ENCODE measurements around the gene EMC8. TPM values are rescaled to one million over a fixed set of nuclear protein-coding genes. Genes with fewer than 3 reads are reported as not detected.

The EMC8 gene
- total RNA-seq, 2 donors from 2014 or later = 60.1 to 67.6 TPM

DNA sequence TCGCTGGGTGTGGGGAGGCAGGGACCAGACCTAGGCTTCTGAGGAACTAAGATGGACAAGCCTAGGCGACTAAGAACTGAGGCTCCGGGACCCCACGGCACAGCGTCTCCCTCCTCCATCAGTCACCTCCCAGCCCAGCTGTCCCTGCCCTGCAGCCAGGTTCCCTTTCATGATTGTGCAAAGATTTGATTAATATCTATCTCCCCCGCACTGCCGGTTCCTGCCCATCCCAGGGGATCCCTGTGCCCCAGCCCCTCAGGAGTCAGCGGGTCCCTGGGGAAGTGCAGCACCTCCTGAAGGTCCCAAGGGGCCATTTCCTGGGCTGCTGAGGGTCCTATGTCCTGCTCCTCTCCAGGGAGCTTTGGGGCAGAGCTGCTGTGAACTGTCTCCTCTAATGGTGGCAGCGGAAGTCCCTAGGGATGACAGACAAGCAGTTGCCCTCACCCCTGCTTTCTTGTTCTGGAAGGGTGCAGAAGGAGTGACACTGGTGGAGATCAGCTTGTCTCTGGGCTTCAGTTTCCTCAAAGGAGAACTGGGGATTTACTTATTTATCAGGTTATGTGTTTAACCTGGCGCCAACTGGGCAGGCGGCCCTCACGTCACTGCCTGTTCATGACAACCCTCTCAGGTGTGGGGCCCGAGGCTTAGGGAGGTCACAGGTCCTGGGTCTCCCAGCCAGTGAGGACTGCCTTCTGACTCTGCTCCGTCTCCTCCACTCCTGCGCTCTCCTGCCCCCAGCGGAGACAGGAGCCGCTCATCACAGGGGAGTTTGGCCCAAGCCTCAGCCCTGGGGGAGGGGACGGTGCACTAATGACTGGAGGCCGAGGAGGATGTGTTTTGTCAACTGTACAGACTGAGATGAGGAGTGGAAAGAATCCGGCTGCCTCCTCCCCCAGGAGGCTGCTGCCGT lies 46.6 kb downstream of the EMC8 start:
- 59 to 62% methylated on average over 18 to 21 of the region's 21 CpGs for WGBS, 2 experiments (ENCODE audit: insufficient coverage in 1 of 2, insufficient read length in 1 of 2)
- TF ChIP-seq, protein P1, sequence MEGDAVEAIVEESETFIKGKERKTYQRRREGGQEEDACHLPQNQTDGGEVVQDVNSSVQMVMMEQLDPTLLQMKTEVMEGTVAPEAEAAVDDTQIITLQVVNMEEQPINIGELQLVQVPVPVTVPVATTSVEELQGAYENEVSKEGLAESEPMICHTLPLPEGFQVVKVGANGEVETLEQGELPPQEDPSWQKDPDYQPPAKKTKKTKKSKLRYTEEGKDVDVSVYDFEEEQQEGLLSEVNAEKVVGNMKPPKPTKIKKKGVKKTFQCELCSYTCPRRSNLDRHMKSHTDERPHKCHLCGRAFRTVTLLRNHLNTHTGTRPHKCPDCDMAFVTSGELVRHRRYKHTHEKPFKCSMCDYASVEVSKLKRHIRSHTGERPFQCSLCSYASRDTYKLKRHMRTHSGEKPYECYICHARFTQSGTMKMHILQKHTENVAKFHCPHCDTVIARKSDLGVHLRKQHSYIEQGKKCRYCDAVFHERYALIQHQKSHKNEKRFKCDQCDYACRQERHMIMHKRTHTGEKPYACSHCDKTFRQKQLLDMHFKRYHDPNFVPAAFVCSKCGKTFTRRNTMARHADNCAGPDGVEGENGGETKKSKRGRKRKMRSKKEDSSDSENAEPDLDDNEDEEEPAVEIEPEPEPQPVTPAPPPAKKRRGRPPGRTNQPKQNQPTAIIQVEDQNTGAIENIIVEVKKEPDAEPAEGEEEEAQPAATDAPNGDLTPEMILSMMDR (conservative IDR thresholded peaks at IDR 0.05) = peak; percentile 58

DNA sequence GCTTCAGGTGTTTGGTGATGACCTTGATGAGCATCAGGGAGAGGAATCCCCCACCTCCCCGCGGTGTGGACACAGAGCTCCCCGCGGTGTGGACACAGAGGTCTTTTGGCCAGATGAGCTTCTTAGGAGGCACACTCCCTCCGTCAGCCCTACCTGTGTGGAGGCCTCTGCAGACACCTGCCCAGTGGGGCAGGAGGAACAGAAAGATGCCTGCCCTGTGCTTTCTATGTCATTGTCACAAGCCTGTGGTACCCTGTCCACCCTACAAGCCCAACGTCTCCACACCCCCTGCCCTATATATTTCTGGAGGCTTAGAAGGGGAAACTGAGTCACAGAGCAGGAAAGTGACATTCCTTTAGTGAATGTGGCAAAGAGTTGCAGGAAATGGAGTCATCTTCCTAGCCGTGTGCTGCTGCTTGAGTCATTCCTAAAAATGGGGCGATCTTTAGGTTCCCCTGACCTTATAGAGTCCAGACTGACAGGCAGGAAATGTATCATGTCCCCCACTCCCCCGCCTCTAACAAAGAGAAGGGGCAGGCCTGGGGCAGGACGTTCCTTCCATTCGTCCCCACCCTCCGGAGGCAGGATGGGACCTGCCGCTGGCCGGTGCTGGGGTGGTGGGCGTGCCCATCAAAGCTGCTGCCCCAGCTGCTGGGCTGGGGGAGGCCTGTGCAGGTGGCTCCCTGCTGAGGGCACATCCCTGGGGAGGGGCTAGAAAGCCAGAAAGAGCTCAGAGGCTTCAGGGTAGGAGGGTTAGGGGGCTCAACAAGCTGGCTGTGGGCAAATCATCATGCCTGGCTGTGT lies 47.4 kb downstream of the EMC8 start:
- H3K4me3 Mint-ChIP-seq = peak overlapping the region; percentile 42
- DNase-seq = peak; percentile 83
- Histone ChIP-seq H3K9me3 (ENCODE audit: control insufficient read depth, low read length) (no peaks in the 10 kb centered on the region), H3K27me3 (ENCODE audit: control insufficient read depth, insufficient read depth, low read length, poor library complexity, severe bottlenecking) (peaks cover 25% of the 10 kb centered on the region), H3K4me3 (ENCODE audit: low read length) (no peak overlapping the region), H3K27ac (ENCODE audit: low read depth, low read length) (no peak overlapping the region), H3K36me3 (ENCODE audit: control insufficient read depth, insufficient read depth, low read length) (no peaks in the 10 kb centered on the region), H3K9ac (ENCODE audit: extremely low read depth, low read length, poor library complexity, severe bottlenecking) (no peak overlapping the region), H3K4me1 (ENCODE audit: control insufficient read depth, insufficient read depth, low read length) (peaks cover 5% of the 10 kb centered on the region)
- no peaks in the 10 kb centered on the region for H3K9me3 Mint-ChIP-seq
- TF ChIP-seq, protein P1 (conservative IDR thresholded peaks at IDR 0.05) = no peak
- peaks cover 13% of the 10 kb centered on the region for H3K4me1 Mint-ChIP-seq
- H3K36me3 Mint-ChIP-seq (ENCODE audit: low read depth) = no peaks in the 10 kb centered on the region
- no peak overlapping the region for H3K27ac Mint-ChIP-seq
- H3K27me3 Mint-ChIP-seq (ENCODE audit: insufficient read depth) = peaks cover 25% of the 10 kb centered on the region
- 43 to 47% methylated on average over 7 to 15 of the region's 15 CpGs for WGBS, 2 experiments (ENCODE audit: insufficient coverage in 1 of 2, insufficient read length in 1 of 2)

More for the DNA sequence above, 46.6 kb downstream of the EMC8 start:
- Mint-ChIP-seq H3K27ac (no peak overlapping the region), H3K4me3 (no peak overlapping the region), H3K27me3 (ENCODE audit: insufficient read depth) (peaks cover 25% of the 10 kb centered on the region), H3K4me1 (peaks cover 12% of the 10 kb centered on the region), H3K9me3 (no peaks in the 10 kb centered on the region), H3K36me3 (ENCODE audit: low read depth) (no peaks in the 10 kb centered on the region)
- Histone ChIP-seq H3K9me3 (ENCODE audit: control insufficient read depth, low read length) (no peaks in the 10 kb centered on the region), H3K36me3 (ENCODE audit: control insufficient read depth, insufficient read depth, low read length) (no peaks in the 10 kb centered on the region), H3K9ac (ENCODE audit: extremely low read depth, low read length, poor library complexity, severe bottlenecking) (no peak overlapping the region), H3K4me1 (ENCODE audit: control insufficient read depth, insufficient read depth, low read length) (peaks cover 5% of the 10 kb centered on the region), H3K4me3 (ENCODE audit: low read length) (no peak overlapping the region), H3K27me3 (ENCODE audit: control insufficient read depth, insufficient read depth, low read length, poor library complexity, severe bottlenecking) (peaks cover 25% of the 10 kb centered on the region), H3K27ac (ENCODE audit: low read depth, low read length) (no peak overlapping the region)
- peak; percentile 88 for DNase-seq

DNA sequence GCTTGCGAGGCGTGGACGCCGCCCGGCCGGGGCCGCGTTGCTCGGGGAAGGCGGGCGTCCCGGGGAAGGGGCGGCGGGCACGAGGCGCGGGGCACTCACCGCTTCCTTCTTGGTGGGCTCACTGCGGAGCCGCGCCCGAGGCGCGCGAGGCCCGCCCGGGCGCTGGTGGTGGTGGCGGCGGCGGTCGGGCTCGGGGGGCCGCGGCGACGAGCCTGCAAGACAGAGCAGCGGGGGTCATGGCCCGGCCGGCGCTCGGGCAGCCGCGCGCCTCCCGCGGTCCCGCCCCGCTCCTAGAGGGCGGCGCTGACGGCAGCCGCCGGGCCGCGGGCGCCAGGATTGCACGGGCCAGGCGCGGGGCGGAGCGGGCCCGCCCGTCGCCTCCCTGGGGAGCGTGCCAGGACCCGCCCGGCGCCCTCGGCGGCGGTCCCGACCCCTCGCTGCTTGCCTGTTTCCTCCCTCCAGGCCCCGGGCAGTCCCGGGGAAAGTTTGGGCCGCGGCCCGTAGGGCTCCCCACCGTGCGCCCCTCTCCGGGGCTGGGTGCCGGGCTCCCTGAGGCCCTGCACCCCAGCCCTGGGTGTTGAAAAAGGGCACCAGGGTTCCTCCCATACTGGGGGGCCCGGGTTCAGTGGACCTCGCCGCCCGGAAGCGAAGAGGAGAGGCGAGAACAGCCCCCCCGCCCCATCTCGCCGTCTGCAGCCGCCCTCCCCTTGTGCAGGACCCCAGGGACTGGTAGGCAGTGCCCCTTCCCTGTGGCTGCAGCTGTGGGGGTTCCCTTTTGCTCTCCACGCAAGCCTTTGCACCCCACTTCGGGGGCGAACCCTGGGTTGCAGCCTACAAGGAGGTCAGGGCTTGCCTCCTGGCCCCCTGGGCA lies 48.3 kb downstream of the EMC8 start, which contains the start of gene C16orf74:
Gene C16orf74 (minus strand): TSS at position 270 of the 871 bp plus-strand sequence. CDS start 15,879 bp downstream, outside the sequence.
- Mint-ChIP-seq H3K4me3 (peak within 1 kb of the TSS; percentile 70), H3K27me3 (ENCODE audit: insufficient read depth) (peaks cover 25% of the 10 kb centered on the region), H3K36me3 (ENCODE audit: low read depth) (no peaks in the 10 kb centered on the region), H3K9me3 (no peaks in the 10 kb centered on the region), H3K4me1 (peaks cover 20% of the 10 kb centered on the region), H3K27ac (no peak within 1 kb of the TSS)
- Histone ChIP-seq H3K4me1 (ENCODE audit: control insufficient read depth, insufficient read depth, low read length) (peaks cover 11% of the 10 kb centered on the region), H3K9ac (ENCODE audit: extremely low read depth, low read length, poor library complexity, severe bottlenecking) (peak within 1 kb of the TSS; percentile 6), H3K4me3 (ENCODE audit: low read length) (peak within 1 kb of the TSS; percentile 77), H3K27me3 (ENCODE audit: control insufficient read depth, insufficient read depth, low read length, poor library complexity, severe bottlenecking) (peaks cover 25% of the 10 kb centered on the region), H3K36me3 (ENCODE audit: control insufficient read depth, insufficient read depth, low read length) (no peaks in the 10 kb centered on the region), H3K9me3 (ENCODE audit: control insufficient read depth, low read length) (no peaks in the 10 kb centered on the region), H3K27ac (ENCODE audit: low read depth, low read length) (no peak within 1 kb of the TSS)
- DNase-seq = peak; percentile 83
- 8 to 17% methylated on average over 18 to 96 of the region's 96 CpGs for WGBS, 2 experiments (ENCODE audit: insufficient coverage in 1 of 2, insufficient read length in 1 of 2)
- TF ChIP-seq, protein P1 (conservative IDR thresholded peaks at IDR 0.05) = no peak

Measured in endodermal cell (in vitro differentiated cells).